GM06990 (cell line): Measurements from ENCODE around the gene HTRA1.

Experiments
- DNase-seq: peaks from one replicate; pipeline ENCODE4 v3.0.0-alpha.2; 2011; ENCODE audit not compliant: insufficient read length; ENCODE audit errors: extremely low read depth
- H3K27me3 ChIP-seq: replicated peaks from 2 replicates; pipeline ENCODE4 v1.6.0; 2011; ENCODE audit warnings: low read length; ENCODE audit not compliant: control insufficient read depth, insufficient read depth
- H3K36me3 ChIP-seq: 2 replicates; pipeline ENCODE4 v1.5.1; 2011; ENCODE audit warnings: low read length; ENCODE audit not compliant: control insufficient read depth, insufficient read depth
- H3K4me3 ChIP-seq: replicated peaks from 2 replicates; pipeline ENCODE4 v1.5.1; 2011; ENCODE audit warnings: low read depth, mild to moderate bottlenecking, control low read depth, low read length
- CTCF ChIP-seq: IDR thresholded peaks from 2 replicates; pipeline ENCODE4 v1.5.1; 2011; ENCODE audit warnings: low read length, control low read depth, mild to moderate bottlenecking, inconsistent platforms; ENCODE audit not compliant: insufficient read depth, poor library complexity, severe bottlenecking

HTRA1 gene

GRCh38 chr10:122427280-122427679 is 34.1 kb upstream of the HTRA1 start:
- no peak overlapping the region for H3K4me3 ChIP-seq
- no peak for TF ChIP-seq CTCF
- no peak for DNase-seq
- H3K36me3 ChIP-seq: no peaks in the 10 kb centered on the region
- H3K27me3 ChIP-seq: no peaks in the 10 kb centered on the region

- Histone ChIP-seq H3K4me3 (no peak overlapping the region), H3K27me3 (no peaks in the 10 kb centered on the region), H3K36me3 (no peaks in the 10 kb centered on the region)
- TF ChIP-seq CTCF: peak; percentile 30
- no peak for DNase-seq
These were observed 26.0 kb upstream of the HTRA1 start for GRCh38 chr10:122435212-122435827.

- Histone ChIP-seq H3K36me3 (no peaks in the 10 kb centered on the region), H3K4me3 (no peak overlapping the region), H3K27me3 (no peaks in the 10 kb centered on the region; the same call in 1 of the 2 replicates)
- no peak for TF ChIP-seq CTCF
- no peak for DNase-seq
These were observed 19.4 kb upstream of the HTRA1 start for GRCh38 chr10:122441961-122442360.

- Histone ChIP-seq H3K4me3 (no peak overlapping the region), H3K27me3 (peaks cover 2% of the 10 kb centered on the region), H3K36me3 (no peaks in the 10 kb centered on the region)
- no peak for DNase-seq
- TF ChIP-seq CTCF: no peak
These were observed 15.9 kb upstream of the HTRA1 start for GRCh38 chr10:122445469-122445868.

DNA sequence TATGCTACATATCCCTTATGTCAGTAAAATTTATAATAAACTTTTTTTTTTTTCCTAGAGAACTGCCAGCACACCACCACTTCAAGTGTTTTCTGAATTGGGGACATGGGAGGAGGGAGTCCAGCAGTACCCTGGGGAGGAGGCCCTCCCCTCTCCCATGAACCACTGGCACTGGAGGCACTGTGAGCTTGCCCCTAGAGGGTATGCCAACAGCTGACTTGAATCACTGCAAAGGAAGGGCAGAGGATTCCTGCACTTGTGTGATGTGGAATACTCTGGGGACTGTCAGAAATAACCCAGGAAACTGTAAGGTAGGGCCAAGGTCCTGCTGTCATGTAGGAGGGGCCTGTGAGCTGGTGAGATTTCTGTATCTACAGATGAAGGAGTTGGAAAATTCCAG is 15.4 kb upstream of the HTRA1 start:
- H3K4me3 ChIP-seq: no peak overlapping the region

More for the DNA sequence above, 15.4 kb upstream of the HTRA1 start:
- no peak for DNase-seq
- no peak for TF ChIP-seq CTCF
- Histone ChIP-seq H3K36me3 (no peaks in the 10 kb centered on the region), H3K27me3 (peaks cover 2% of the 10 kb centered on the region)
